ENCODE data around the gene MTX1. TPM values are rescaled to one million over a fixed set of nuclear protein-coding genes. Genes with fewer than 3 reads are reported as not detected.

Gene MTX1
- total and polyA plus RNA-seq, 2 of the 4 experiments (the other 2 are of a cell fraction): 67.2 to 73.7 TPM

DNA sequence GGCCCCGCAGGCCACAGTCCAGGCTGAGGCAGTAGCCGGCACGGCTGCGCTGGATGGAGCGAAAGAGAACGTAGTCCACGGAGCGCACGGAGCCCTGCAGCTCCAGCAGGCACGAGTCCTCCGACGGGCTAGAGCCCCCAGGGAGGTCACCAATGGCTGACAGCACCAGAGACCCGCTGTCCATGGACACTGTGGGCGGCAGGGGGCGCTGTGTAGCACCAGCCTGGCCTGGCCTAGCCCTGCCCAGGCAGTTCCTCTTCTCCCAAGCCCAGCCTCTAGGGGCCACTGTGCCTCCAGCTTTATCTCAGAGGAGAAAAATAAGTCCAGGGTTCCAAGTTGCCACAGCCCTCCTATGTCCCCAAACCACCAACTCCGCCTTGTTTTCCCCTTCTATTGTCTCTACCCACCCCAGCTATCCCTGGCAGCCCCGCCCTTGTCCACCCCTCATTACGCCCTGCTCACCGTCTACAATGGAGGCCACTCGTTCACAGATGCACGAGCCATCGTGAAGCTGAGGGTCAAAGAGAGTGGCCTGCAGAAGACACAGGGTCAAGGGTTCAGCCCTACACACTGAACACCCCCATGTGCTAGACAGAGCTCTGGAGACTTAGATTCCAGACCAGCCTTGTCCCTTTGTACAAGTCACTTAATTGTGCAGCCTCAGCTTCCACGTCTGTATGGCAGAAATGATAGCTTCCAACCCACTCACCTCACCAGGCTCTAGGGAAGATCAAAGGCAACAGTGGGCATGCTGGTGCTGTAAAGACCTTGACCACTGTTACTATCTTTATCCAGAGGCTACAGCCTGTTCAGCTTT, 42.3 kb downstream of the MTX1 start:
- no peak overlapping the region for H3K9ac ChIP-seq (ENCODE audit: low read depth, low read length)
- H3K79me1 ChIP-seq (ENCODE audit: low read depth in 1 of 2, low read length in 2 of 2): peaks cover 12 to 31% of the 10 kb centered on the region in 2 experiments
- H2AFZ ChIP-seq (replicated peaks; ENCODE audit: low read length, poor library complexity): peak overlapping the region; percentile 93
- H2BK15ac ChIP-seq (ENCODE audit: low read depth, low read length): no peak overlapping the region
- H2BK5ac ChIP-seq (ENCODE audit: low read depth, low read length, poor library complexity, severe bottlenecking): no peak overlapping the region
- TF ChIP-seq CHD1 (IDR thresholded peaks at IDR 0.05; ENCODE audit: low read depth, low read length): no peak
- TF ChIP-seq SMC3 (IDR thresholded peaks at IDR 0.05; ENCODE audit: low read depth, low read length): peak; percentile 89
- peak; percentile 34; the same call in 1 of the 2 replicates for TF ChIP-seq POLR2A (IDR thresholded peaks at IDR 0.05; ENCODE audit: low read depth, low read length)
- TF ChIP-seq, protein P1, sequence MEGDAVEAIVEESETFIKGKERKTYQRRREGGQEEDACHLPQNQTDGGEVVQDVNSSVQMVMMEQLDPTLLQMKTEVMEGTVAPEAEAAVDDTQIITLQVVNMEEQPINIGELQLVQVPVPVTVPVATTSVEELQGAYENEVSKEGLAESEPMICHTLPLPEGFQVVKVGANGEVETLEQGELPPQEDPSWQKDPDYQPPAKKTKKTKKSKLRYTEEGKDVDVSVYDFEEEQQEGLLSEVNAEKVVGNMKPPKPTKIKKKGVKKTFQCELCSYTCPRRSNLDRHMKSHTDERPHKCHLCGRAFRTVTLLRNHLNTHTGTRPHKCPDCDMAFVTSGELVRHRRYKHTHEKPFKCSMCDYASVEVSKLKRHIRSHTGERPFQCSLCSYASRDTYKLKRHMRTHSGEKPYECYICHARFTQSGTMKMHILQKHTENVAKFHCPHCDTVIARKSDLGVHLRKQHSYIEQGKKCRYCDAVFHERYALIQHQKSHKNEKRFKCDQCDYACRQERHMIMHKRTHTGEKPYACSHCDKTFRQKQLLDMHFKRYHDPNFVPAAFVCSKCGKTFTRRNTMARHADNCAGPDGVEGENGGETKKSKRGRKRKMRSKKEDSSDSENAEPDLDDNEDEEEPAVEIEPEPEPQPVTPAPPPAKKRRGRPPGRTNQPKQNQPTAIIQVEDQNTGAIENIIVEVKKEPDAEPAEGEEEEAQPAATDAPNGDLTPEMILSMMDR (conservative IDR thresholded peaks at IDR 0.05; ENCODE audit: low read depth, low read length): peak; percentile 100
- 0 out of 2 replicates have a peak, but pooled peaks have one; percentile 21 for TF ChIP-seq MXI1 (IDR thresholded peaks at IDR 0.05; ENCODE audit: borderline replicate concordance, low read depth, low read length)
- no peak for TF ChIP-seq CEBPB (IDR thresholded peaks at IDR 0.05; ENCODE audit: low read depth, low read length)
- TF ChIP-seq RAD21 (IDR thresholded peaks at IDR 0.05; ENCODE audit: low read length): peak; percentile 93
- no peak for TF ChIP-seq FOS (IDR thresholded peaks at IDR 0.05; ENCODE audit: low read depth, low read length)
- in situ Hi-C loops (cut with MboI; ENCODE audit: low sequenced_read_pairs) (no loop called here), intact Hi-C loops (cut with micrococcal nuclease) (loop anchor here (1.0 to 5.0 kb wide), 3 partner anchors 72 to 397 kb away; no protein-coding TSS in a partner anchor), dilution Hi-C loops (cut with HindIII; ENCODE audit: low sequenced_read_pairs, unreplicated experiment) (no loop called here)
- peak overlapping the region; percentile 12; the same call in 1 of the 2 replicates for H3K27ac ChIP-seq (ENCODE audit: insufficient read depth, low read length)
- peak overlapping the region; percentile 71 for H3K4ac ChIP-seq (ENCODE audit: low read depth, low read length)
- no peaks in the 10 kb centered on the region for H3K9me3 ChIP-seq (ENCODE audit: control insufficient read depth, insufficient read depth, low read length)
- DNase-seq: peak; percentile 85
- H3K23ac ChIP-seq (ENCODE audit: low read depth, low read length): no peak overlapping the region; the same call in 1 of the 2 replicates
- POLR2A ChIA-PET (ENCODE audit: unreplicated experiment): no interaction called here
- no peak overlapping the region for H3K56ac ChIP-seq (ENCODE audit: extremely low read depth, insufficient read depth, low read length)
- H4K91ac ChIP-seq (ENCODE audit: insufficient read depth, low read depth, low read length): no peak overlapping the region
- H3K36me3 ChIP-seq (ENCODE audit: control insufficient read depth, insufficient read depth, low read length): peaks cover 16% of the 10 kb centered on the region
- no TSS peak for BruUV-seq (replicated peaks)
- no peak overlapping the region for H2BK120ac ChIP-seq (ENCODE audit: low read depth, low read length)
- no peak overlapping the region for H2BK20ac ChIP-seq (ENCODE audit: low read depth, low read length)
- no peak overlapping the region for H3K4me3 ChIP-seq (ENCODE audit: insufficient read depth, low read depth, low read length)
- H4K8ac ChIP-seq (ENCODE audit: low read depth in 2 of 2, low read length in 2 of 2): peak overlapping the region in 1 of 2 experiments; percentile 82; a peak in 2 of 4 replicates
- H3K14ac ChIP-seq (replicated peaks; ENCODE audit: low read depth, low read length): no peak overlapping the region; the same call in 1 of the 2 replicates
- H2AK9ac ChIP-seq (replicated peaks; ENCODE audit: low read depth, low read length, poor library complexity): peak overlapping the region; percentile 66
- no peak overlapping the region for H3K4me2 ChIP-seq (ENCODE audit: low read depth, low read length)
- H4K5ac ChIP-seq (ENCODE audit: low read depth, low read length): peak overlapping the region; percentile 40; the same call in 1 of the 2 replicates
- peak; percentile 78 for ATAC-seq (ENCODE audit: low read depth)
- peaks cover 15% of the 10 kb centered on the region for H3K4me1 ChIP-seq (ENCODE audit: control insufficient read depth, insufficient read depth, low read length)
- peaks cover 4% of the 10 kb centered on the region; the same call in 1 of the 2 replicates for H3K9me1 ChIP-seq (ENCODE audit: insufficient read depth, low read length)
- H3K18ac ChIP-seq (ENCODE audit: low read depth, low read length): no peak overlapping the region
- CTCF ChIA-PET: interaction anchor here (0.5 to 1.7 kb wide), 21 partner anchors 8 to 493 kb away, joined by 3 to 6 read pairs (median 3); partner anchors contain the start of gene CLK2
- H4K20me1 ChIP-seq (ENCODE audit: insufficient read depth, low read length): no peaks in the 10 kb centered on the region
- WGBS, 2 experiments (ENCODE audit: extremely low coverage in 2 of 2, insufficient read length in 1 of 2): 17% methylated on average over 19 of the region's 23 CpGs; no CpG with 5 or more reads in 1 of the 2 experiments
- H2AK5ac ChIP-seq (ENCODE audit: low read depth, low read length): peak overlapping the region; percentile 37; the same call in 1 of the 2 replicates
- H3K27me3 ChIP-seq (ENCODE audit: control insufficient read depth, insufficient read depth, low read length): no peaks in the 10 kb centered on the region
